NCI-H128 (cell line): ENCODE data around the gene WFDC1.

Experiments
- DNase-seq: peaks from one replicate; lab custom pipeline; 2025; ENCODE audit not compliant: unreplicated experiment; lab: John Stamatoyannopoulos, UW

The WFDC1 gene

GRCh38 chr16:84299734-84300440 lies 5.2 kb downstream of the WFDC1 start:
- no peak for DNase-seq

GRCh38 chr16:84302111-84302954 lies 7.7 kb downstream of the WFDC1 start:
- DNase-seq = no peak

GRCh38 chr16:84303023-84303422 lies 8.3 kb downstream of the WFDC1 start:
- no peak for DNase-seq

- DNase-seq = no peak
Measured at GRCh38 chr16:84303516-84303915, 8.8 kb downstream of the WFDC1 start.

- no peak for DNase-seq
Measured at GRCh38 chr16:84306564-84306963, 11.9 kb downstream of the WFDC1 start.

GRCh38 chr16:84307209-84307954 lies 12.7 kb downstream of the WFDC1 start:
- DNase-seq = no peak

GRCh38 chr16:84308120-84308519 lies 13.4 kb downstream of the WFDC1 start:
- no peak for DNase-seq

GRCh38 chr16:84310642-84311041 lies 16.0 kb downstream of the WFDC1 start:
- DNase-seq = no peak

GRCh38 chr16:84312783-84313382 lies 18.2 kb downstream of the WFDC1 start:
- DNase-seq = no peak

GRCh38 chr16:84313921-84314320 lies 19.2 kb downstream of the WFDC1 start:
- no peak for DNase-seq

- DNase-seq = no peak
Measured at GRCh38 chr16:84314373-84314772, 19.7 kb downstream of the WFDC1 start.

- DNase-seq = no peak
Measured at GRCh38 chr16:84314814-84315213, 20.1 kb downstream of the WFDC1 start.

- no peak for DNase-seq
Measured at GRCh38 chr16:84315422-84315821, 20.7 kb downstream of the WFDC1 start.

- no peak for DNase-seq
Measured at GRCh38 chr16:84318091-84318975, 23.7 kb downstream of the WFDC1 start.

- DNase-seq = no peak
Measured at GRCh38 chr16:84319146-84319760, 24.6 kb downstream of the WFDC1 start.

GRCh38 chr16:84320511-84320910 lies 25.8 kb downstream of the WFDC1 start:
- DNase-seq = no peak

- no peak for DNase-seq
Measured at GRCh38 chr16:84321932-84322331, 27.3 kb downstream of the WFDC1 start.

GRCh38 chr16:84322749-84323148 lies 28.1 kb downstream of the WFDC1 start:
- no peak for DNase-seq

GRCh38 chr16:84323606-84324005 lies 28.9 kb downstream of the WFDC1 start:
- DNase-seq = no peak
